ENCODE measurements around the gene UFSP1.

Gene UFSP1

DNA sequence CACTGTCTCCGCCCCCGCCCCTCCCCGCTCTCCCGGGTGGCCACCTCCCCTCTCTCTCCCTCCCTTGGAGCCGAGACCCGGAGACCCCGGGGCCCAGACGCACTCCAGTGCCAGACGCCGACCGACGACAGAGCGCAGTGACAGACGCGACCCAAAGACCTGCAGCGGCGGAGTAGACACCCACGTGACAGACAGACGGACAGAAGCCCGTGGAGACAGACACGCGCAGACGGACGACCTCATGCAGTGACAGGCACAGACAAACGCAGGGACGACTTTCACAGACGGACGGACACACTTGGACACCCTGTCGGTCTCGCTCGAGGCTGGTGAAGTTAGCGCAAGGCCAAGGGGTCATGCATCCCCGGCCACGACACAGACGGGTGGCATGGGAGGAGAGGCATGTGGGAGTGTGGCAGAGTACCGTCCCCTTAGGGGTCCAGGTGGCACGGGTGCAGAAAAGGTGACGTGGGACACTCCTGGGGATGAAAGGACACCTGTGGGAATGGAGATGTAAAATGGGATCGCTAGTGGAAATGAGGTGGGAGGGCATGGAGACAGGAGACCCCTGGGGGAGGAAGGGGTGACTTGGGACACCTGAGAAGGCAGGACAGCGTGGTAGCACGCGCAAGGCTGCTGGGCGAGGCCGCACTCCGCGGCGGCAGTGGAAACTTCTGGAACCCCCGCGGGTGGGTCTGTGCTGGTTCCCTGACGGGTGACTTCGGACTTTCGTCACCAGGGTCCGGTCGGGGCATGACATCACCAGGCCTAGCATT, 6.6 kb upstream of the UFSP1 start:
- peak; percentile 77 for DNase-seq (ENCODE audit: low spot score)

DNA sequence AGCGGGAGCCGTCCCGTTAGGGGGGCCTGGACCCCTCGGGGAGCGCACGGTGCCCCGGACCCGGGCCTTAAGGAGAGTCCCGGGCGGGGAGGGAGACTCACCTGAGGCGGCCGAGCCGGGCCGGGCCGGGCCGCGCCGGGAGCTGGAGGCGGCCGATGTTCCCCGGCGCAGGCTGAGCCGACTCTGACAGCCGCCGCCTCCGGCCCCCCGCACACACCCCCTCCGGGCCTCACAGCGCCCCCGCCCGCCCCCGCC, 6.1 kb upstream of the UFSP1 start, which contains the start of gene ACHE:
Gene ACHE (minus strand): TSS at position 188 of the 255 bp plus-strand sequence. CDS start 1,656 bp downstream, outside the sequence.
- DNase-seq (ENCODE audit: low spot score) = no peak

DNA sequence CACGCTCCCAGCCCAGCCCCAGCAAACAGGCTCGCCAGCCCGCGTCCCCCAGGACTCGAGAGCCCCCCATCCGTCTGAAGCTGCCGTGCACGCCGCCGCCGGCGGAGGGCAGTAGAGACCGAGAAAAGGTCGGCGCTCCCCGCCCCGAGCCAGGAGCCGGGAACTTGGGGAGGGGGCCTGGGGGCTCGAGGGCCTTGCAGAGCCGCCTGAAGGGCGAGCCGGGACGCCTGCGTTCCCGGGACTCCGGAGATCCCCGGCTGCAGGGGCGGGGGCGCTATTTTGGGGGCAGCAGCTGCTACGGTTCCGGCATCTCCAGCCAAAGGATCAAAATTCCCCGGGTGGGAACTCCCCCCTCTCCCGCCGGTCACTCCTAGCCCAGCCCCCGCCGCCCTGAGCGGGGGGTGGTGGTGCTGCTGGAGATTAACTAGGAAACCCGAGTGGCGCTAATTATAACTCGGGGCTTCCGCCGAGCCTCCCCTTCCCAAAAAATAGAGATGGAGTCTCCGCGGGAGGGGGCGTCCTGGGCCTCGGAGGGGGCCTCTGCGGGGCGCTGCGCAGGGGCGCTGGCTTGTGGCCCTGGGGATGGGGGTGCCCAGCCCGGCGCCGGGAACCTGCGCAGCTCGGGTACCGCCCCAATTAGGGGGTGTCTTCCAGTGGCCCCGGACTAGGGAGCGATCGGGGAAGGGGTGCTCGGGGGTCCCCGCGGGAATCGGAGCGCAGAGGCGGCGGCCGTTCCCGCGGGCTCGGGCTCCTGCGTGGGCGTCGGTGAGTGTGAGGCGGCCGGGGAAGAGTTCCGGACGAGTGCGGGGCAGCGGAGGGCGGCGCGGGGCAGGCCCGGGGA, 5.6 kb upstream of the UFSP1 start:
- DNase-seq (ENCODE audit: low spot score) = no peak

DNA sequence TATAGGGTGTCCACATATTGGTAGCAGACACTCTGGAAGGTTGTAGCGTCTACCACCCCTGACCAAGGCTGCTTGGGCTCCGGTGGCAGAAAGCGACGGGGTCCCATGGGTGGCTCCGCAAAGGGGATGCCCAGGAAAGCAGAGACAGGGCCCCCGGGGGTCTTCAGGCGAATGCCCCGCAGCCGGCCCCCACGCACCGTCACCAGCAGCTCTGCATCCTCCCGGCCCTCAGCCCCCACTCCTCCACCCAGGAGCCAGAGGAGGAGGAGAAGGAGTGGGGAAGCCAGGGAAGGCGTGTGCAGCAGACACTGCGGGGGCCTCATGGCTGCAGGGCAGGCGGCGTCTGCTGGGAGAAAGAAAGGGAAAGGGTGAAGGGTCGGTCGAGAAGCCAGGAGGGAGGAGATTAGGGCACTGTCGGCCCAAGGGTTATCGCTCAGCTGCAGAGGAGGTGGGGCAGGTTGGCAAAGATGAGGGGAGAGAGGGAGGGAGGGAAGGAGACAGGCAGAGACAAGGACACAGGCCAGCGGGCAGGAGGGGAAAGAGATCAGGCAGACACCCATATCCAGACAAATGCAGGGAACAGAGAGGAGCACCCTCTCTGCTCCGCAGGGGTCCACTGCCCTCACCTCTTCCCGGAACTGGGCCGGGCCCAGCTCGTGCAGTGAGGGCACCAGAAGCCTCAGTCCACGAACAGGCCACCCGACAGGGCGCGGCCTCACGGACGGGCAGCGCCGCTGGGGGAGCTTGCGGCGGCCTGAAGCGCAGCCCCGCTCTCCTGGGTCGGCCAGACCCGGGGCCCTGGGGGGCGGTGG, 4.6 kb upstream of the UFSP1 start:
- DNase-seq (ENCODE audit: low spot score) = no peak

DNA sequence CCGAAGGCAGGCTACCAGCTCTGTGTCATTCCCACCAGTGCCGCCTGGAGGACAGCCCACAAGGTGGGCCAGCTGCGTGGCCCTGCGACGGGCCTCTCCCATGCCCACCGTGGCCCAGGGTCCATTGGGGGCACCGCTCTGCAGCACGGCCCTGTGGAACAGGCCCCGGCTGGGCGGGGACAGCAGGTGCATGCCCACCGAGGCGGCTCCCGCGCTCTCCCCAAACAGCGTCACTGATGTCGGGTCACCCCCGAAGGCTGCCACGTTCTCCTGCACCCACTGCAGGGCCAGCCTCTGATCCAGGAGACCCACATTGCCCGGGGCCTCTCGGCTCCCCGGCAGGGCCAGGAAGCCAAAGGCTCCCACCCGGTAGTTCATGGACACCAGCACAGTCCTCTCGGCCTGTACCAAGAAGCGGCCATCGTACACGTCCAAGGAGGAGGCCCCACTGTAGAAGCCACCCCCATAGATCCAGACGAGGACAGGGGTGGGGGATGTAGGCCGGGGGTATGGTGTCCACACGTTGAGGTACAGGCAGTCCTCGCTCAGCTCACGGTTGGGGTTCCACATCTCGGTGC, 3.9 kb upstream of the UFSP1 start:
- DNase-seq (ENCODE audit: low spot score) = no peak

DNA sequence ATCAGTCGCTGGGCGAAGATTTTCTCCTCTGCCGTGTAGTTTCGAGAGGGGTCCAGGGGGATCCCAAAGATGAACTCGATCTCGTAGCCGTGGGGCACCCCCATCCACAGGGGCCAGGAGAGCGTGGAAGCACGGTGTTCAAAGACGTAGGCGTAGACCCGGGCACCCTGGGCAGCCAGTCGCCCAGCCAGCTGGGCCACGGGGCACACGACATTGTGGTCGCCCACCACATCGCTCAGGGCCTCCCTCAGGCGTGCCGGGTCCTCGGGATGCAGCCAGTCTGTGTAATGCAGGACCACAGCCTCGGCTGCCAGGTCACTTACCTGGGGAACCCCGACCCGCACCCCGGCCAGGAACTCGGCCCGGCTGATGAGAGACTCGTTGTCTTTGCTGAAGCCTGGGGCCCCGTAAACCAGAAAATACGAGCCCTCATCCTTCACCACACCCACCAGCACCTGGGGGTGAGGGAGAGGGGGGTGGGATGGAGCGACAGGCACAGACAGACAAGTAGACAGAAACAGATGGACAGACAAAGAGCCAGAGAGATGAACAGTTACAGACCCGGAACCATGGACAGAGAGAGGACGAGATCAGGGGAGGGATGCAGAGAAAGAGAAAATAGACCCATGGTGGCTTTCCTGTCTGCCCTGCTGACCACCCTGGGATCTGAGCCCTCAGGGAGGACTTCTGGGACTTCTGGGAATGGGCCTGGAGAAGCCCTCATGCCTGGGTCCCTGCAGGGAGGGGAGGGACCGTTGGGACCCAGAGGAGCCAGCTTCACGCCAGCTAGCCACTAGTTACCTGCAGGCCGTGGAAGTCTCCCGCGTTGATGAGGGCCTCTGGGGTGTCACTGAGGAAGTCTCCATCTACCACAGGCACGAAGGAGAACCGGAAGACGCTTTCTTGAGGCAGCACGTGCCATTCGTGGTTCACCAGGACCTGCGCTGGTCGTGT, 3.1 kb upstream of the UFSP1 start:
- no peak for DNase-seq (ENCODE audit: low spot score)

DNA sequence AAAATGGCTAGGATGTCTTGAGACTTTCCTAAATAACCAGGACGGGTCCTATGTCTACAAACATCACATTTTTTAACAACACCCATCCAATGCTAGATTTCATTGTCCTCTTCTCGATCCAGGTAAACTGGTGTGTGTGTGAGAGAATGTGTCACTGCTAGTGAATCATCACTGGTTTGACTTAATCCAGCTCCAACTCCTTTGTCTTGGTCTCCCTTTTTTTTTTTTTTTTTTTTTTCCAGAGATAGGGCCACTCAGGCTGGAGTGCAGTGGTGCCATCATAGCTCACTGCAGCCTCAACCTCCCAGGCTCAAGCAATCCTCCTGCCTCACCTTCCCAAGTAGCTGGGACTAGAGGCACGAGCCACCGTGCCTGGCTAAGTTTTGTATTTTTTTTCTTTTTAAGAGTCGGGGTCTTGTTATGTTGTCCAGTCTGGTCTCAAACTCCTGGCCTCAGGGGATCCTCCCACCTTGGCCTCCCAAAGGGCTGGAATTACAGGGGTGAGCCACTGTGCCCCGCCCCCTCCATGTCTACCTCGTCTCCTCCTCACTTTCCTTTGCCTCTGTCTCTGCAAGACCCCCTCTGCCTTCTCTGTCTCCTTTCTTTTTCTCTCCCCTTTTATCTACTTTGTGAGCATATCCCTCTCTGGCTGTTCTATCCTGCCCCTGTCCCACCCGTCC, 2.2 kb upstream of the UFSP1 start:
- DNase-seq (ENCODE audit: low spot score) = peak; percentile 83

DNA sequence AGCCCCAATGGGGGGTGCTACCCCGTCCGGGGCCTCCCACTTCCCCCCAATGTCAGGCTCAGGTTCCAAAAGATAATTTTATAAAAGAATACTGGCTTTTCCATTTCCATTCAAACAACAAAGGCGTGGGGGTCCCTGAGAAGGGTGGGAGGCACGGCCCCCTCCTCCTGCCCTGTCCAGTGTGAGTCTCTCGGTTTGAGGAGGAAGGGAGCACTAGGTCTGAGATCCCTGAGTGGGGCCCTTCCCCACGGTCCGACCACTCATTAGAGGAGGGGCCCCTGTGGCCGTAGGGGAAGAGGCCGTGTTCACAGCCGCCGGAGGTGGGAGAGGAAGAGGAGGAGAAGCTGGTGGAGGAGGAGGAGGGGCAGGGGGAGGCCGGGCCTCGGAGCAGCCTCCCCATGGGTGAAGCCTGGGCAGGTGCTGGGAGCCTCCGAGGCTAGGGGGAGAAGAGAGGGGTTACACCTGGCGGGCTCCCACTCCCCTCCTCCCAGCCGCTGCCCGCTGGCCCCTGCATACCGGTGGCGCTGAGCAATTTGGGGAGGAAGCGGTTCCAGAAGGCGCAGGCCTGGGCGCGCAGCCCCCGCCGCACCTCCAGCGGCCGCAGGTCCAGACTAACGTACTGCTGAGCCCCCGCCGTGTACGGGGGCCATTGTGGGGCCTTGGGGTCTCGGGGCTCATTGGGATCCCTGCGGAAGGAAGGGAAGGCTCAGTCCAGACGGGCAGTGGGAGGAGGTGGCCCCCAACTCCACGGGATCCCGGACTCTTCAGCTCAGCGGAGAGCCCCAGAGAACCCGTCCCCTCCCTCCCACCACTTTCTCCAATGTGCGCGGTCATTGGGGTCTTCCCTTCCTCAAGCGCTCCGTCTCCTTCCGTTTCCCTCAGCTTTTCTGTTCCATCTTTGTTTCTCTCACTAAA, 1.4 kb upstream of the UFSP1 start:
- DNase-seq (ENCODE audit: low spot score) = no peak

DNA sequence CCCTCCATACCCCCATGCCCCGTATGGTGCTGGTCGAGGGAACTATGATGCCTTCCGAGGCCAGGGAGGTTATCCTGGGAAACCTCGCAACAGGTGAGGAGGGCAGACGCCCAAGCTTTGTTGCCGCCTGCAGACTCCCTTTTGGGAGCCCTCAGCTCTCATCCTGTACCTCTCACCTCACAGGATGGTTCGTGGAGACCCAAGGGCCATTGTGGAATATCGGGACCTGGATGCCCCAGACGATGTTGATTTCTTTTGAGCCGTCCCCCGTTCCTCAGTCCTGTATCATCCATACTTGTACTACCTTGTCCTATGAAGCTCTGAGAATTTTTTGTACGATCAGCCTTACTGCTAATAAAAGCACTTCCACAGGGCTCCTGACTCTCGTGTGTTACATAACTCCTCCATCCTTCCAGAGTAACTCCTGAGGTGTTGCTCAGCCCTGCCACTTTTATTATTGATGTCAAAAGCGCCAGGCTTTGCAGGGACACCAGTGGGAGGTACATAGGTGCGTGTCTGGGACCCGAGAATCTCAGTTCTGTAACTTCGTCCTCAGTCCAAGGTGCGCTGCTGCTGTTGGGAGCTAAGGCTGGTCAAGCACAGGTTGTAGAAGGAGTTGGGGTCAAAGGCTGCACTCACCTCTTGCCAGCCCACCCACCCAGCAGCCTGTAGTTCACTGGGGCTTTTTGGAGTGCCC, 1.1 kb downstream of the UFSP1 start:
- DNase-seq (ENCODE audit: low spot score) = no peak

DNA sequence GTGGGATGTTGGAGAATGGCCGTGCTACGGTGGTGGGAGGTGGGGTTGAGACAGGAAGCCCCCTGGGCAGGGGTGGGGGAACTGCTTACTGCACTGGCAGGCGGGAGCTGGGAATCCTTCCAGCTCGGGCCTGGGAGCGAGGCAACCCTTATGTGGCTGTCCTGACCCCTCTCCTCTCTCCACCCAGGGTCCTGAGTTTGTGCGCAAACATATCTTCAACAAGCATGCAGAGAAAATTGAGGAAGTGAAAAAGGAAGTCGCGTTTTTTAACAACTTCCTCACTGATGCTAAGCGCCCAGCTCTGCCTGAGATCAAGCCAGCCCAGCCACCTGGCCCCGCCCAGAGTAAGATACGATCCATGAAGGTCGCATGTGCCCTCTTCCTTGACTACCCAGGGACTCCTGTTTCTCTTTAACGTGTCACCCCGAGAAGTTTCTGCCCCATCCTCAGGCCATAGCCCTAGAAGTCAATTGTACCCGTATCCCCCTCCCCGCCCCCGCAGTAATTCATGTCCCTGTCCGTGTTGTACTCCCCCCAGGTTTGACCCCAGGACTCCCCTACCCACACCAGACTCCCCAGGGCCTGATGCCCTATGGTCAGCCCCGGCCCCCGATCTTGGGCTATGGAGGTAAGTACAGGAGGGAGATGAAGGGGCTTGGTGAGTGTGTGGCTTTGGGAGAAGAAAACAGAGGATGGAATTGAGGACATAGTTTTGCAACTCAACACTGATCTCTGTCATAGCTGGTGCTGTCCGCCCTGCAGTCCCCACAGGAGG, 1.8 kb downstream of the UFSP1 start:
- no peak for DNase-seq (ENCODE audit: low spot score)

DNA sequence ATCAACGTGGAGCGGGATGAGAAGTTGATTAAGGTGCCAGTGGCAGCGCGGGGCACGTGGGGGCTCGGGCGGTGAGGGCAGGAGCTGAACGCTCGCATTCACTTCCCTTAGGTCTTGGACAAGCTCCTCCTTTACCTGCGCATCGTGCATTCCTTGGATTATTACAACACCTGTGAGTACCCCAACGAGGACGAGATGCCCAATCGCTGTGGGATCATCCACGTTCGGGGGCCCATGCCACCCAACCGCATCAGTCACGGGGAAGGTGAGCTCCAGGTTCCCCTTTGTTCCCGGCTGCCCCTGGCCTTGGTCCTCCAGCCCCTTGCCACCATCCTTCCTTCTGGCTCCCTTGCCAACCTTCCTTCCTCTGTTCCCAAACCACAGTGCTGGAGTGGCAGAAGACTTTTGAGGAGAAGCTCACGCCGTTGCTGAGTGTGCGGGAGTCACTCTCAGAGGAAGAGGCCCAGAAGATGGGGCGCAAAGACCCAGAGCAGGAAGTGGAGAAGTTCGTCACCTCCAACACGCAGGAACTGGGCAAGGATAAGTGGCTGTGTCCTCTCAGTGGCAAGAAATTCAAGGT, 2.5 kb downstream of the UFSP1 start:
- no peak for DNase-seq (ENCODE audit: low spot score)

DNA sequence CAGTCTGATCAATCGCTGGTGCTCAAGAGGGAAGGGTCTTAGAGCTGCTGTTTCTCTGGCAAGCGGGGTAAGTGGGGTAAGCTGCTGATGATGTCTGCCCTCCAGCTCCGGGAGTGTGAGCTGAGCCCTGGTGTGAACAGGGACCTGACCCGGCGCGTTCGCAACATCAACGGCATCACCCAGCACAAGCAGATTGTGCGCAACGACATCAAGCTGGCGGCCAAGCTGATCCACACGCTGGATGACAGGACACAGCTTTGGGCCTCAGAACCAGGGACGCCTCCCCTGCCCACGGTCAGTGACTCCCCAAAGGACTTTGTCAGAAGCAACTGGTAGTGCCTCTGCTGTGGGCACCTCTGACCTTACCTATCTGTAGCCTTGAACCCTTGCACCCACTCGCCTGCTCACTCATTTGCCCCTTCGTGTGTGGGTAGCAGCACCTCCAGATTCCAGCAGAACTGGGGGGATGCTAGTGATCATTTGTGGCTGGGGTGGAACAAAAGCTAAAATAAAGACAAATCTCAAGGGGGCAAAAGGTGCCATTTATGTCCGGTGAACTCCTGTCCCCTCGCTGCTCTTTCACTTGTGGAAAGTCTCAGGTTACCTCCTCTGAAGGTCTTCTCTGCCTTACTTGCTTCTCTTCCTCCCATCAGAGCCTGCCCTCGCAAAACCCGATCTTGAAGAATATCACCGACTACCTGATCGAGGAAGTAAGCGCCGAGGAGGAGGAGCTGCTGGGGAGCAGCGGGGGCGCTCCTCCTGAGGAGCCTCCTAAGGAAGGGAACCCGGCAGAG, 3.2 kb downstream of the UFSP1 start:
- no peak for DNase-seq (ENCODE audit: low spot score)

DNA sequence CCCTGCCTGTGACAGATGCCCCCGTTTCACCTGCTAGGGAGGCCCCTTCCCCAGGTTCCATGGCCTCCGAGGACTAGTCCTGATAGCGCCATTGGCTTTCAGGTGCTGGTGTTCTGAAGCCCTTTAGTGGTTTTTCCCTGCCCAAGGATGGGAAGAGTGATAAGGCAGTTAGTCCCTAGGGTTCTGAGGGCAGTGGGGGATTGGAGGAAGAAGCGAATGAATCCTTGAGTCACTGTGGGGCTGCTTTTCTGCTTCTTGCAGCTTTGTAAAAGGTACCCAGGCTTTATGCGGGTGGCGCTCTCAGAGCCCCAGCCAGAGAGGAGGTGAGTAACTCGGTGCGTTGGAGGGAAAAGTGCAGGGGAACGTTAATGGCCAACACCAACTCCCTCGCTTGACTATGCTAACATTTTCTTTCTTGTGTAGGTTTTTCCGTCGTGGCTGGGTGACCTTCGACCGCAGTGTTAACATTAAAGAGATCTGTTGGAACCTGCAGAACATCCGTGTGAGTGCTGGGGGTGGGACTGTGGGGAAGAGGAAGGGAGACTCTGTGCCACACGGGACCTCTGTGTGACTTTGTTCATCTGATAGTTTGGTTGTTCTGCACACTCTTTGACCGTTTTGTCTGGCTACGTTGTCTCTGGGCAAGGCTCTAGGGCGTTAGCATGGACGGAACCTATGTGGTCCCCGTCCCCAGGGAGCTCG, 3.9 kb downstream of the UFSP1 start:
- DNase-seq (ENCODE audit: low spot score) = no peak

DNA sequence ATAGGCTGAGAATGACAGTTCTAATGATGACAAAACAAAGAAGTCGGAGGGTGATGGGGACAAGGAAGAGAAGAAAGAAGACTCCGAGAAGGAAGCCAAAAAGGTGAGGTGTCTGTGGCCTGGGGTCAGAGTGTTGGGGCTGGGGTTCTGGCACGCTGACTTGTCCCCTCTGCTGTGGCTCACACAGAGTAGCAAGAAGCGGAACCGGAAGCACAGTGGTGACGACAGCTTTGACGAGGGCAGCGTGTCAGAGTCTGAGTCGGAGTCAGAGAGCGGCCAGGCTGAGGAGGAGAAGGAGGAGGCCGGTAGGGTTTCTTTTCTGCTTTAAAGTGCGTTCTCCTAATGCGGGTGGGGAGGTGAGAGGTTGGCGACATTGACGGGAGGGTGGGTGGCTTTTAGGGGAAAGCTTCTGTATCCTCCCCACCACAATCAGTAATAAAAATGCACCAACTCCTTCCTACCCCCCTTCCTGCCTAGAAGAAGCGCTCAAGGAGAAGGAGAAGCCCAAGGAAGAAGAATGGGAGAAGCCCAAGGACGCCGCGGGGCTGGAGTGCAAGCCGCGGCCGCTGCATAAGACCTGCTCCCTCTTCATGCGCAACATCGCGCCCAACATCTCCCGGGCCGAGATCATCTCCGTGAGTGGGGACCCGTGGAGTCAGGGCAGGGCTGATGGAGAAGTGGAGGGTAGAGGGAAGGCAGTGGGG, 4.6 kb downstream of the UFSP1 start:
- no peak for DNase-seq (ENCODE audit: low spot score)

DNA sequence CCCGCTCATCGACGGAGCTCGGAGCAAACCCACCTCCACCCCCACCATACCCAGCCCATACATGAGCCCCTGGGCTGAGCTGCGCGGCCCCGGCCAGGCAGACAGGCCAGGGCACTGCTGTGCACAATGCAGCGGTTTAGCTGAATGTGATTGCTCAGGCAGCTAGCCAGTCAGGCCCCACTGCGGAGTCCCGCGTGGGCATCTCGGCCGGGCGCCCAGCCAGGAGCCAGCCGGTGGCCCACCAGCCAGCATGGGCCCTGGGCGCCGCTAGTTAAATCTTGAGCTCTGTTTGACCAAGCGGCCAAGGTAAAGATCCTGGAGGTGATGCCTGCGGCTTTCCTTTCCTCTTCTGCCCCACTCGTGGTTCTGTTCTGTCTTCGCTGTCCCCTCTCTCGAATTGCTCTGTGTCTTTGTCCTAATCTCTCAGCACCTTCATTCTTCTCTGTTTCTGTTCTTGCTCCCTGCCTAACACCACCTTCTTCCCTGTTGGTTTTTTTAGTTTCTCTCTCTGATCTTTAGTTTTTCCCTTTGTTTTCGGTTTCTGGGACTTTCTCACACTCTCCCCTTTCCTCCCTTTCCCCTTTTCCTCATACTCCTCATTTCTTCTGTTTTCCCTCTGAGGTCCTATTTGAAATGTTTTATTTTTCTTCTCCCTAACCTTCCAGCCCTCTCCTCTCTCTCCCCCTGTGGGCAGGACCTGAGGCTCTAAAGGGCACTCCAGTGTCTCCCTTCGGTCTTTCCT, 6.6 kb downstream of the UFSP1 start:
- DNase-seq (ENCODE audit: low spot score) = no peak
